BLaER1 (cell line): ENCODE data around the gene BLMH.

Experiments used
- H3K27ac ChIP-seq: shearing (Covaris generic); formaldehyde crosslinking; 2 replicates; pipeline ENCODE4 v1.8.1; 2022
- H3K27me3 ChIP-seq: shearing (Covaris generic); formaldehyde crosslinking; 2 replicates; pipeline ENCODE4 v1.8.1; 2022
- H3K36me3 ChIP-seq: shearing (Covaris generic); formaldehyde crosslinking; 2 replicates; pipeline ENCODE4 v1.8.1; 2022
- H3K4me1 ChIP-seq: shearing (Covaris generic); formaldehyde crosslinking; 2 replicates; pipeline ENCODE4 v1.8.1; 2022
- H3K4me2 ChIP-seq: shearing (Covaris generic); formaldehyde crosslinking; 2 replicates; pipeline ENCODE4 v1.8.1; 2022
- H3K4me3 ChIP-seq: shearing (Covaris generic); formaldehyde crosslinking; 2 replicates; pipeline ENCODE4 v1.8.1; 2022
- H3K9ac ChIP-seq: shearing (Covaris generic); formaldehyde crosslinking; 2 replicates; pipeline ENCODE4 v1.8.1; 2022
- H3K9me3 ChIP-seq: shearing (Covaris generic); formaldehyde crosslinking; 2 replicates; pipeline ENCODE4 v1.8.1; 2022
- H4K20me1 ChIP-seq: shearing (Covaris generic); formaldehyde crosslinking; 2 replicates; pipeline ENCODE4 v1.8.1; 2022
- Cebpa-rat ChIP-seq: shearing (Covaris generic); IDR thresholded peaks from 2 replicates; pipeline ENCODE4 v1.8.1; 2022

Gene BLMH

DNA sequence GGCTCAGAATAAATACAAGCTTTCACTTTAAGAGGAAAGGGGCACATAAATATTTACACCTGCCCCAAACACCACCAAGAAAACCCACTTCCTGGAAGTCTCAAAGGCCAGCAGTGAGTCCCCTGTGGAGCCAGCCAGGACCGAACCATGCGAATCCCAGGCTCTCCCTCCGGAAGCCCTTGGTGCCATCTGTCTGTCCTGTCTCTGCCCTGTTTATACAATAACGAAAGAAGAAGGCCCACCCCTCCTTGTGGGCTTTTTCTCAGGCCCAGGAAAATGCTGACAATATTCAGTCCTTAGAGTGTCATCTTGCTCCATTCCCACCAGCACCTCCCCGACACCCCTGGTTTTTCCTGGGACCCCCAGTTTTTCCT is 52.7 kb downstream of the BLMH start:
- Histone ChIP-seq H3K36me3 (0 out of 2 replicates have a peak, but pooled peaks cover 2% of the 10 kb centered on the region), H3K27ac (no peak overlapping the region), H3K4me2 (peak overlapping the region; percentile 47), H3K4me3 (no peak overlapping the region), H3K4me1 (peaks cover 16% of the 10 kb centered on the region), H3K27me3 (peaks cover 45% of the 10 kb centered on the region), H3K9ac (no peak overlapping the region), H4K20me1 (peaks cover 21% of the 10 kb centered on the region; the same call in 1 of the 2 replicates), H3K9me3 (peaks cover 10% of the 10 kb centered on the region; the same call in 1 of the 2 replicates)
- no peak for TF ChIP-seq Cebpa-rat

DNA sequence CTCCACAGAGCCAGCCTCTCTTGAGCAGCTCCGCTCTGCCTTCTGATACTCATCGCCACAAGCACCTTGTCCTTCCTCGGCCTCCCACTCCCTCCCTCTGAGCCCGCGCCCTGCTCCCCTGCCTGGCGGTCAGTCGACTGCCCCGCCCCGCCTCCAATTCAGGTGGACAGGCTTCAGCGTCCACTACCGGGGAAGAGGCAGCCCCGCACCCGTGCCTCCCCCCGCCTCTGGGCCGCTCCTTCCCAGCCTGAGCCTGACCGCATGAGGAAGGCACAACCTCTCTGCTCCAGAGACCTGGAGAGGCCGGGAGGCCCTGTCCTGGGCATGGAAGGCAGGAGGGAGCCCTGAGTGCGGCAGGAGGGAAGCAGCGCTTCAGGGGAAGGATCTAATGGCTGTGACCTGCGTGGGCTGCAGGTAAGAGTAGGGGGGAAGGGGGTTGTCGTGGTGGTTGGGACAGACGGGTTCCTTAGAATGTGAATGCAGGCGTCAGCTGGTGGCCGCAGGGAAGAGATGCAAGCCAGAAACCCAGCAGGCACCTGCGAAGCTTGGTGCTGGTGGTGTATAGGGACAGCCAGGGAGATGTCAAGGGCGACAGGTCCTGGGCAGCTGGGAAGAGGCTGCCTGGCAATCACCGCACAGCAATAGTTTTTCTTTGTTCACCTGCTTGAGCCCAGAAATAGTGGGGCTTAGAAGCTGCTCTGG is 53.2 kb downstream of the BLMH start:
- Histone ChIP-seq H3K27ac (no peak overlapping the region), H3K4me1 (peaks cover 16% of the 10 kb centered on the region), H3K9ac (no peak overlapping the region), H3K27me3 (peaks cover 50% of the 10 kb centered on the region), H3K36me3 (no peaks in the 10 kb centered on the region), H4K20me1 (peaks cover 21% of the 10 kb centered on the region; the same call in 1 of the 2 replicates), H3K9me3 (peaks cover 10% of the 10 kb centered on the region; the same call in 1 of the 2 replicates), H3K4me3 (no peak overlapping the region), H3K4me2 (peak overlapping the region; percentile 47)
- no peak for TF ChIP-seq Cebpa-rat

DNA sequence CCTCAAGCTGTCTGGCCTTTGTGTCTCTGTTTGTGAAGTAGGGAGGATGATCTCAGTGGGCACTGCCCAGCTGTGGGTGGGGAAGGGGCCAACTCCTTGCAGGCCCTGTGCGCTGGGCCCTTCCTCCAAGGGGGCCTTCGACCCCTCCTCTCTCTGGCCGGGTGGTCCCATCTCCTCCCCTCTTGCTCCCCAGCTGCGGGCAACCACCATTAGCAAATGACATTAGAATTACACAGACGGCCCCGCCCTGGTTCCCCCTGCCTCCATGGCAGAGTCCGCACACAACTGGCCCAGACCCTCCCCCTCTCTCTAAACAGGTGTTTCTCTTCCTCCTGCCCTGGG is 53.8 kb downstream of the BLMH start:
- H3K9me3 ChIP-seq: peaks cover 10% of the 10 kb centered on the region; the same call in 1 of the 2 replicates
- no peak overlapping the region for H3K4me3 ChIP-seq
- no peak overlapping the region for H3K27ac ChIP-seq
- no peak for TF ChIP-seq Cebpa-rat
- no peak overlapping the region for H3K9ac ChIP-seq
- no peak overlapping the region for H3K4me2 ChIP-seq
- H3K36me3 ChIP-seq: no peaks in the 10 kb centered on the region
- peaks cover 16% of the 10 kb centered on the region for H3K4me1 ChIP-seq
- H3K27me3 ChIP-seq: peaks cover 56% of the 10 kb centered on the region
- H4K20me1 ChIP-seq: peaks cover 21% of the 10 kb centered on the region; the same call in 1 of the 2 replicates

DNA sequence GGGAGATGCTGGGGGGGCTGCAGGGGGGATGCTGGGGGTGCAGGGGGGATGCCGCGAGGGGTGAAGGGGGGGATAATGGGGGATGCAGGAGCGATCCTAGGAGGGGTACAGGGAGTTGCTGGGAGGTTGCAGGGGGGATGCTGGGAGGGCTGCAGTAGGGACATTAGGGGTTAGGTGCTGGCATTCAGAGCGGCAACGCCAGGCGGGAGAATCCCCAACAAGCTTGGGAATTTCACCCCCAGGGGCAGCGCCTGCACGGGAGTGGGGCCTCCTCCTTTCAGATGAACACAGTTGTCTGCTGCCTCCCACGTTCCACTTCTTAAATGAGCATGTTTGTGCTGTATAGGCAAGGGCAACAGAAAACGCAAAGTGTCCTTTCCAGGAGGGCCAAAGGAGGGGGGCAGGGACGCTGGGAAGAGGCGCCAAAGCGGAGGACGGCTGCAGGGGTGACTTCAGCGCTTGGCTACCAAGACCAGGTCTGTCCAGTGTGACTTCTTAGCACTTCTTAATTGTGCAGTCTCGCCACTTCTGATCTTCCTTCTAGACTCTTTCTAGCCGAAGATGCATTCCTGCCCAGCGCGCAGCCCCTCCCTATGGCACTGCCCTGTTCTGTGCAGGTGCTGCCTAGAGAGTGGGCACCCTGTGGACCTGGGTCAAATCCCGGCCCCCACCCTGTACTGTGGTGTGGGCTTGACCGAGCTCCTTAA is 54.3 kb downstream of the BLMH start:
- H3K9ac ChIP-seq: no peak overlapping the region
- no peak overlapping the region for H3K4me2 ChIP-seq
- peaks cover 16% of the 10 kb centered on the region for H3K4me1 ChIP-seq
- H3K27ac ChIP-seq: no peak overlapping the region
- peaks cover 61% of the 10 kb centered on the region for H3K27me3 ChIP-seq
- H3K36me3 ChIP-seq: no peaks in the 10 kb centered on the region
- no peak overlapping the region for H3K4me3 ChIP-seq
- peaks cover 10% of the 10 kb centered on the region; the same call in 1 of the 2 replicates for H3K9me3 ChIP-seq
- H4K20me1 ChIP-seq: peaks cover 21% of the 10 kb centered on the region; the same call in 1 of the 2 replicates
- TF ChIP-seq Cebpa-rat: no peak

DNA sequence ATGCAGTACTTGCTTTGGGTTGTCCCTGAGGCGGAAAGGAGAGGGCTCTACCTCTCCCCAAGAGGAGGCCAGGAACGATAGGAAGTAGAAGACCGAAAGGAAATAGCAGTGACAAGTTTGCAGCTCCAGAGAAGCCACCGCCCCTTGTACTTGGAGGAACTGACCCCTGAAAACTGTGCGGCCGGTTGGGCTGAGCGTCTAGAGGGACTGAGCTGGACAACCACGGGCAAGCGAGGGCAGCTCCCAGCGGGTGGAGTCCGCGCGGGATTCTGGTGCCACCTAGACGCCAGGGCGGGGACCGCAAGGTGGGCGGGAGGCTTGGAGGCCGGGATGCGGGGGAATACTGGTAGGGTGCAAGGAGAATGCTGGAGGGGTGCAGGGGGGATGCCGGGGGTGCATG is 55.0 kb downstream of the BLMH start:
- H3K27ac ChIP-seq: no peak overlapping the region
- no peak overlapping the region for H3K9ac ChIP-seq
- H3K27me3 ChIP-seq: peaks cover 63% of the 10 kb centered on the region
- peaks cover 21% of the 10 kb centered on the region; the same call in 1 of the 2 replicates for H4K20me1 ChIP-seq
- peaks cover 16% of the 10 kb centered on the region for H3K4me1 ChIP-seq
- peaks cover 10% of the 10 kb centered on the region; the same call in 1 of the 2 replicates for H3K9me3 ChIP-seq
- H3K36me3 ChIP-seq: no peaks in the 10 kb centered on the region
- no peak overlapping the region for H3K4me2 ChIP-seq
- TF ChIP-seq Cebpa-rat: no peak
- H3K4me3 ChIP-seq: no peak overlapping the region

DNA sequence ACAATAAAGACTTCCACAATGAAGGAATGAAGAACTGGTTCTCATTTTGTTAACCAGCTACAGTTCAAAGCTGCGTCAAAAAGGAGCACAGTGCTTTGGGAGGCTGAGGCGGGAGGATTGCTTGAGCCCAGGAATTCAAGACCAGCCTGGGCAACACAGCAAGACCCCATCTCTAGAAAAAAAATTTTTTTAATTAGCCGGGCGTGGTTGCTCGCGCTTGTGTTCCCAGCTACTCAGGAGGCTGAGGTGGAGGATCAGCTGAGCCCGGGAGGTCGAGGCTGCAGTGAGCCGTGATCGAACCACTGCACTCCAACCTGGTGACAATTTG is 55.5 kb downstream of the BLMH start:
- H4K20me1 ChIP-seq: peaks cover 21% of the 10 kb centered on the region; the same call in 1 of the 2 replicates
- H3K27ac ChIP-seq: no peak overlapping the region
- H3K36me3 ChIP-seq: no peaks in the 10 kb centered on the region
- peaks cover 10% of the 10 kb centered on the region; the same call in 1 of the 2 replicates for H3K9me3 ChIP-seq
- peaks cover 15% of the 10 kb centered on the region for H3K4me1 ChIP-seq
- TF ChIP-seq Cebpa-rat: no peak
- H3K9ac ChIP-seq: no peak overlapping the region
- H3K4me2 ChIP-seq: no peak overlapping the region
- H3K4me3 ChIP-seq: no peak overlapping the region
- peaks cover 63% of the 10 kb centered on the region for H3K27me3 ChIP-seq

DNA sequence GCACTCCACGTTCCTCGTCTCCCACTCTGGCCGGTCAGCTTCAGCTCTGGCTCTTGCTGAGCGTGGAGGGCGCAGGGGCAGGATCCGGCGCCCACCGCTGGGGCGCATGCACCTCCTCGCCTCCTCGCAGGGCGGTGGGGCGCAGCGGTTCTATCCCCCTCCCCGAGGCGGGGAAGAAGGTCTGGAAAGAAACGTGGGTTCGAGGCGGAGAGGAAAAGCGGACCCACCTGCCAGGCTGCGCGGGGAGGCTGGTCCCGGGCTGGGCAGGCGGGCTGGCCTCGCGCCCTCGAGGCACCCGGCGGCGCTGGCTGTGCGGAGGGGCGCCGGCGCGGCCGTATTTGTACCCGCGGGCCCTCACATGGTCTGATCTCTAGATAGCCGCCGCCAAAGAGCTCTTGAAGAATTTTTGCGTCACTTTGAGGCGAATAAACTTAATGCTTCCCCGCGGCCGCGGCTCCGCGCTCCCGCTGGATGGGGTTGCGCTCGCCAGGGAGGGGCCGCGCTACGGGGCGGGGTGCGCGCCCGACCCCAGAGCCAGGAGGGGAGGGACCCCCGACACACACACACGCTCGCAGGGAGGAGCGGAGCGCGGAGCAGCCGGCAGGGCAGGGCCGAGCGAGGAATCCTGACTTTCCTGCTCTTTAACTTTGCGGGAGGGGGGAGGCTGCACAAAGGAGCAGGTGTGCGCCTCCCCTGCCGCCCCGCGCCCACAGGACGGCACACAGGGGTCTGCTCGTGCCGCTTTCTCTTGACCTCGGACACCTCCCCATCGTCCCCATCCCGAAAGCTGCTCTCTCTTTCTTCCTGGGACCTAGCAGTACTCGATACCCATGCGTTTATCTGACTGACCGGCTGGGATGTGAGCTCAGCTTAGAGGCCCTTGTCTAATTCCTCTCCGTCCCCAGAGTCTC is 56.1 kb downstream of the BLMH start, which contains the start of gene SLC6A4:
Gene SLC6A4 (minus strand): TSS at position 312 of the 911 bp plus-strand sequence. CDS start 13,739 bp downstream, outside the sequence.
- Histone ChIP-seq H3K27me3 (peaks cover 63% of the 10 kb centered on the region), H3K4me2 (no peak within 1 kb of the TSS), H3K4me3 (0 out of 2 replicates have a peak within 1 kb of the TSS, but pooled peaks have one; percentile 11), H3K9me3 (peaks cover 10% of the 10 kb centered on the region; the same call in 1 of the 2 replicates), H4K20me1 (peaks cover 21% of the 10 kb centered on the region; the same call in 1 of the 2 replicates), H3K36me3 (no peaks in the 10 kb centered on the region), H3K4me1 (peaks cover 12% of the 10 kb centered on the region), H3K9ac (no peak within 1 kb of the TSS), H3K27ac (no peak within 1 kb of the TSS)
- no peak for TF ChIP-seq Cebpa-rat

DNA sequence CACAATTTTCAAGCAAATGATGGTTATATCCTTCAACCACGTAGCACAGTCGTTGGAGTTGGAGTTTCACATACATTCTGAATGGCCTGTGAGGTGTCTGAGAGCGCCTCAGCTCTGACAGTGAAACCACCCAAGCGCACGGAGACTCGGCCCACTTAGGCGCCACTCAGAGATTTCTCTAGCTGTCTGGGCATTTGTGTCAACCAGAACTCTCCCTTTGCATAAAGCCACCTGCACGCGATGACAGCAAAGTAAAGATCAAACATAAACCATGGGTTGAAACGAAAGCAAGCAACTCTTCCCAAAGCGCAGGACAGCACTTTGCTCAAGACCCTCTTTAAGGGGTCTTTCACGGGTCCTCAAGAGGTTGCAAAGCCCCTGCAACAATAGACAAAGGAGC is 56.8 kb downstream of the BLMH start:
- no peak overlapping the region for H3K4me2 ChIP-seq
- peaks cover 6% of the 10 kb centered on the region; the same call in 1 of the 2 replicates for H3K9me3 ChIP-seq
- H3K9ac ChIP-seq: no peak overlapping the region
- H3K36me3 ChIP-seq: no peaks in the 10 kb centered on the region
- H3K27me3 ChIP-seq: peaks cover 63% of the 10 kb centered on the region
- no peak for TF ChIP-seq Cebpa-rat
- H3K4me1 ChIP-seq: peaks cover 12% of the 10 kb centered on the region
- H3K27ac ChIP-seq: no peak overlapping the region
- H3K4me3 ChIP-seq: no peak overlapping the region
- peaks cover 21% of the 10 kb centered on the region; the same call in 1 of the 2 replicates for H4K20me1 ChIP-seq

DNA sequence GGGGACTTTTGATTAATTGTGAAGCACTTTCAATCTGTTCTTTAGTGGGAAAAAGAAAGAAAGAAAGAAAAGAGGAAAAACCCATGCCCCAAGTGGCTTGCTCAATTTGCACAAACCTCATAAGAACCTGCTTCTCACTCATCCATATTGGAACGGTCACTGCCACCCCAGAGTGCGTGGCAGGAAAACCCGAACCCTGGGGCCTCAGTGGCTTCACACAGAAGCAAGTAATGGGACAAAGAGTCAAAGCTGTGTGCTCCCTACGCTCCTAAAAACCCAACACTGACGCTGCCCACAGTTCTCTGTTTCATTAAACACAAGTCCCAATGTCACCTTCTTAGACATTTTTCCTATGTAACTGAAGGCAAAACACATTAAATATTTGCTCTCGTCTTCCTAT is 57.4 kb downstream of the BLMH start:
- H4K20me1 ChIP-seq: peaks cover 21% of the 10 kb centered on the region; the same call in 1 of the 2 replicates
- H3K4me1 ChIP-seq: peaks cover 9% of the 10 kb centered on the region
- H3K4me3 ChIP-seq: no peak overlapping the region
- 0 out of 2 replicates have a peak, but pooled peaks cover 5% of the 10 kb centered on the region for H3K9me3 ChIP-seq
- TF ChIP-seq Cebpa-rat: no peak
- no peak overlapping the region for H3K9ac ChIP-seq
- H3K36me3 ChIP-seq: no peaks in the 10 kb centered on the region
- H3K27ac ChIP-seq: no peak overlapping the region
- H3K27me3 ChIP-seq: peaks cover 63% of the 10 kb centered on the region
- no peak overlapping the region for H3K4me2 ChIP-seq
